Ishikawa (cell line): ENCODE data around the gene IL11RA.

Source experiments
- CEBPB ChIP-seq: IDR thresholded peaks from 2 replicates; pipeline ENCODE4 v1.6.1; 2012
- CREB1 ChIP-seq: IDR thresholded peaks from 2 replicates; pipeline ENCODE4 v1.6.1; 2012; ENCODE audit warnings: low read depth
- EGR1 ChIP-seq: IDR thresholded peaks from 2 replicates; pipeline ENCODE4 v1.6.1; 2012
- EP300 ChIP-seq: IDR thresholded peaks from 2 replicates; pipeline ENCODE4 v1.6.1; 2012; ENCODE audit warnings: borderline replicate concordance
- FOXM1 ChIP-seq: IDR thresholded peaks from 2 replicates; pipeline ENCODE4 v1.6.1; 2012; ENCODE audit warnings: low read depth, borderline replicate concordance
- NFIC ChIP-seq: IDR thresholded peaks from 2 replicates; pipeline ENCODE4 v1.6.1; 2012
- RAD21 ChIP-seq: IDR thresholded peaks from 2 replicates; pipeline ENCODE4 v1.6.1; 2012; ENCODE audit warnings: low read depth
- TAF1 ChIP-seq: IDR thresholded peaks from 2 replicates; pipeline ENCODE4 v1.6.1; 2012; ENCODE audit warnings: low read depth, mild to moderate bottlenecking
- TCF12 ChIP-seq: IDR thresholded peaks from 2 replicates; pipeline ENCODE4 v1.6.1; 2012; ENCODE audit warnings: low read depth
- TEAD4 ChIP-seq: IDR thresholded peaks from 2 replicates; pipeline ENCODE4 v1.6.1; 2012
- USF1 ChIP-seq: IDR thresholded peaks from 2 replicates; pipeline ENCODE4 v1.6.1; 2012
- YY1 ChIP-seq: IDR thresholded peaks from 2 replicates; pipeline ENCODE4 v1.6.1; 2012; ENCODE audit warnings: low read depth
- ZBTB7A ChIP-seq: IDR thresholded peaks from 2 replicates; pipeline ENCODE4 v1.6.1; 2012; ENCODE audit warnings: low read depth
- TF ChIP-seq, protein P1 (sequence below): IDR thresholded peaks from 2 replicates; pipeline ENCODE4 v1.6.1; 2012; ENCODE audit warnings: low read depth, mild to moderate bottlenecking
- TF ChIP-seq, protein P2 (sequence below): IDR thresholded peaks from 2 replicates; pipeline ENCODE4 v1.6.1; 2012

The IL11RA gene

GRCh38 chr9:34648673-34649072, 3.3 kb upstream of the IL11RA start:
- TF ChIP-seq USF1, result no peak
- TF ChIP-seq ZBTB7A, result no peak
- TF ChIP-seq YY1, result no peak
- TF ChIP-seq RAD21, result no peak
- no peak for TF ChIP-seq NFIC
- TF ChIP-seq EP300, result no peak
- no peak for TF ChIP-seq TEAD4
- no peak for TF ChIP-seq CREB1
- TF ChIP-seq TCF12, result no peak
- TF ChIP-seq TAF1, result no peak
- no peak for TF ChIP-seq CEBPB
- no peak for TF ChIP-seq EGR1
- TF ChIP-seq, protein P1, sequence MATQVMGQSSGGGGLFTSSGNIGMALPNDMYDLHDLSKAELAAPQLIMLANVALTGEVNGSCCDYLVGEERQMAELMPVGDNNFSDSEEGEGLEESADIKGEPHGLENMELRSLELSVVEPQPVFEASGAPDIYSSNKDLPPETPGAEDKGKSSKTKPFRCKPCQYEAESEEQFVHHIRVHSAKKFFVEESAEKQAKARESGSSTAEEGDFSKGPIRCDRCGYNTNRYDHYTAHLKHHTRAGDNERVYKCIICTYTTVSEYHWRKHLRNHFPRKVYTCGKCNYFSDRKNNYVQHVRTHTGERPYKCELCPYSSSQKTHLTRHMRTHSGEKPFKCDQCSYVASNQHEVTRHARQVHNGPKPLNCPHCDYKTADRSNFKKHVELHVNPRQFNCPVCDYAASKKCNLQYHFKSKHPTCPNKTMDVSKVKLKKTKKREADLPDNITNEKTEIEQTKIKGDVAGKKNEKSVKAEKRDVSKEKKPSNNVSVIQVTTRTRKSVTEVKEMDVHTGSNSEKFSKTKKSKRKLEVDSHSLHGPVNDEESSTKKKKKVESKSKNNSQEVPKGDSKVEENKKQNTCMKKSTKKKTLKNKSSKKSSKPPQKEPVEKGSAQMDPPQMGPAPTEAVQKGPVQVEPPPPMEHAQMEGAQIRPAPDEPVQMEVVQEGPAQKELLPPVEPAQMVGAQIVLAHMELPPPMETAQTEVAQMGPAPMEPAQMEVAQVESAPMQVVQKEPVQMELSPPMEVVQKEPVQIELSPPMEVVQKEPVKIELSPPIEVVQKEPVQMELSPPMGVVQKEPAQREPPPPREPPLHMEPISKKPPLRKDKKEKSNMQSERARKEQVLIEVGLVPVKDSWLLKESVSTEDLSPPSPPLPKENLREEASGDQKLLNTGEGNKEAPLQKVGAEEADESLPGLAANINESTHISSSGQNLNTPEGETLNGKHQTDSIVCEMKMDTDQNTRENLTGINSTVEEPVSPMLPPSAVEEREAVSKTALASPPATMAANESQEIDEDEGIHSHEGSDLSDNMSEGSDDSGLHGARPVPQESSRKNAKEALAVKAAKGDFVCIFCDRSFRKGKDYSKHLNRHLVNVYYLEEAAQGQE, result no peak
- TF ChIP-seq FOXM1, result no peak
- TF ChIP-seq, protein P2, sequence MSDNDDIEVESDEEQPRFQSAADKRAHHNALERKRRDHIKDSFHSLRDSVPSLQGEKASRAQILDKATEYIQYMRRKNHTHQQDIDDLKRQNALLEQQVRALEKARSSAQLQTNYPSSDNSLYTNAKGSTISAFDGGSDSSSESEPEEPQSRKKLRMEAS, result no peak

- TF ChIP-seq TEAD4 (no peak), NFIC (peak; percentile 61), TAF1 (no peak), RAD21 (no peak)
Observed at GRCh38 chr9:34650816-34651215, 1.2 kb upstream of the IL11RA start.

DNA sequence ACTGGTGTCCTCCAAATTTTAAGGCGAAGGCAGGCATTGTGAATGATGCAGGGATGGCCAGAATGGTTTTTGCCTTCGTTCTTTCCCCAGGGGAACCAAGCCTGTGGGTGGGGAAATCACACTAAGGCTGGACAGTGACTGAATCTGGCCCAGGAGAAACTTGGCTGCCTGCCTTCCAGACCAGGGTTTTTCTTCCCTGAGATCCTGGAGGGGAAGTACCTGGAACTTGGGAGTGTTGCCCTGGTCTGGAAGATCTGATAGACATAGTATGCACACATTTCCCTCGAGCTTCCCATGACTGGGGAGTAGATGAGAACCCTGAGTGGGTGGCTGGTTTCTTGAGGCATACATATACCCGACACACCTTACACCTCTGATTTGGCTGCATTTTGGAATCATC, 664 bp upstream of the IL11RA start:
- TF ChIP-seq FOXM1 (no peak), YY1 (no peak), TAF1 (no peak), RAD21 (no peak), TEAD4 (no peak), EGR1 (no peak), NFIC (no peak), CREB1 (no peak), USF1 (no peak), CEBPB (no peak), ZBTB7A (no peak), EP300 (no peak), TCF12 (no peak)
- TF ChIP-seq, protein P1, result no peak
- TF ChIP-seq, protein P2, result no peak

DNA sequence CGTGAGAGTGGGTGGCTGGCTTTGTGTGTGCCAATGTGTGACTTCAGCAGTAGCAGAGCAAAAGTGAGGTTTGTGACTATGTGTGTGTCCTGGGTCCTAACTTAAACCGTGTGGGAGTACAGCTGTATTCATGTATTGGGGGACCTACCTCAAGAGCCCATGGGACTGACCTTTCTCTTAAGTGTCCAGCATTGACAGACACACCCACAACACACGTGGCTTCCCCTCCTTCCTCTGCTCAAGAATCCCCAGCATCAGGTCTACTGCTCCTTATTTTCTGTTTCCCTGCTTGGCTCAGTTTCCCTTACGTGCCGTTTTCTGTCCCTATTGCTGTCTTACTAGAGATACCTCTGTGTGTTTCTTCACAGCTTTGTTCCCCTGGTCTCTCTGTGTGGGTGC, 616 bp downstream of the IL11RA start:
- TF ChIP-seq TAF1 (no peak), RAD21 (no peak)
- TF ChIP-seq, protein P2, result no peak

DNA sequence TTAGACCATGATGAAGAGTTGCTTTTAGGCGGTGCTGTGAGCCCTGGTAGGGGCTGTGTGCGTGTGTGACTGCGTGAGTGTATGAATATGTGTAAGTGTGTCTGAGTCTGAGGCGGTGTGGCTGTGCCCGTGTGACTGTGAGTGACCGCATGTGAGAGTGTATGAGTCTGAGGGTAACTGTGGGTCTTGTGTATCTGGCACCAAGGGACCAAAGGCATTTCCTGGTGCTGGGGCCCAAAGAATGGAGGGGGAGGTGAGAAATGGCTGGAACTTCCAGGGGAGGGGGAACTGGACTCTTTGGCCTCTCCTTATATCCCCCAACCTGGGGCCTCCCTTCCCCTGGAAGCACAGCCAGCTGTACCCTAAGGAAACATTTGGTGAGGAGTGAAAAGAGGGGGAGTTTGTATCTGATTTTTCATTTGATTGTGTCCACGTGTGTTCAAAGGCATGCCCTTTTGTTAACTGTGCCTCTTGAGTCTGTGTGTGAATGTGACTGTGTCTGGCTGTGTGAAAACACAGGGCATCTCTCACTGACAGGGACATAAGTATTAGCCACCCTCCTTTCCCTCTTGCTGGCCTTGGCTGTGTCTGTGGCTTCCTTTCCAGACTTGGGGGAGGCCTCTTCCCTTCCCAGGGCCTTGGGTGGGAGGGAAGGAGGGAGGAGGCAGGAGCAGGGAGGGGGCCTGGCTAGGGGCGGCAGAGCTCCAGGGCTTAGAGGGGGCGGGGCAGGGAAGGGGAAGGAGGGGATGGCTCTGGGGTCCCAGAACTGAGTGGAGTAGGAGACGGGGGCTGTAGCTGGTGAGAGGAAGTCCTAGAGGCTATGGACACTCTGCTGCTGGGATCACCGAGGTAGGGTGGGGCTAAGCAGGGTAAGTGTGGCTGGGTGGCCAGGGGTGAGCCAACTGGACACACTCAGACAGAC, 1.4 kb downstream of the IL11RA start:
- TF ChIP-seq TAF1 (no peak), YY1 (no peak), CEBPB (no peak), EGR1 (no peak), TEAD4 (no peak), USF1 (no peak), TCF12 (no peak), CREB1 (no peak), FOXM1 (no peak), NFIC (no peak), RAD21 (no peak), EP300 (no peak)
- TF ChIP-seq, protein P1, result no peak
